Upper lobe of left lung (tissue), 4 donors: ENCODE measurements around the gene ANKRD13B.

Experiments
- CTCF ChIP-seq, 6 experiments: fragments of 450-650 bp in 4 of 6; fragments of 200-600 bp in 2 of 6; sonication (generic) in 2 of 6; IDR thresholded peaks; one replicate each; pipeline ENCODE4 v1.5.1; 2016 to 2019; ENCODE audit warnings: antibody characterized with exemption in 6 of 6
- EP300 ChIP-seq, 4 donors: sonication (generic); formaldehyde crosslinking; IDR thresholded peaks; one replicate each; pipeline ENCODE4 v1.5.1; 2017; ENCODE audit warnings: antibody characterized with exemption in 4 of 4, control low read depth in 2 of 4

- TF ChIP-seq CTCF (IDR thresholded peaks at IDR 0.05) (no peak), EP300 (IDR thresholded peaks at IDR 0.05) (no peak)
These were observed 9.3 kb upstream of the ANKRD13B start for GRCh38 chr17:29583324-29584248.
